K562 (cell line): ENCODE data around the gene PLS1. TPM values are rescaled to one million over a fixed set of nuclear protein-coding genes. Genes with fewer than 3 reads are reported as not detected.

ENCODE experiments used
- CAMTA2 ChIP-seq: fragments of 250-450 bp; sonication (Bioruptor Pico); conservative IDR thresholded peaks from 2 replicates; pipeline ENCODE4 v1.5.1; 2022
- CREB3 ChIP-seq: fragments of 450-650 bp; conservative IDR thresholded peaks from 2 replicates; pipeline ENCODE4 v1.6.1; 2016; ENCODE audit warnings: missing genetic modification characterization, low read depth, mild to moderate bottlenecking, missing compliant biosample characterization, moderate library complexity
- HNRNPLL ChIP-seq: fragments of 200-400 bp; formaldehyde crosslinking; IDR thresholded peaks from 2 replicates; pipeline ENCODE4 v1.6.1; 2017; ENCODE audit warnings: low read length, low read depth, mild to moderate bottlenecking; ENCODE audit not compliant: poor library complexity, severe bottlenecking
- KLF1 ChIP-seq: fragments of 450-650 bp; IDR thresholded peaks from 2 replicates; pipeline ENCODE4 v1.6.1; 2016; ENCODE audit warnings: missing genetic modification characterization, missing compliant biosample characterization
- MAFG ChIP-seq: fragments of 450-650 bp; conservative IDR thresholded peaks from 2 replicates; pipeline ENCODE4 v1.6.1; 2016; ENCODE audit warnings: missing genetic modification characterization, missing compliant biosample characterization
- MYNN ChIP-seq, 2 experiments: sonication (generic); formaldehyde crosslinking in 1 of 2; IDR thresholded peaks; 2 replicates each; pipeline versions ENCODE4 v1.5.0 to v1.6.1; 2016 to 2020; ENCODE audit warnings: antibody characterized with exemption in 1 of 2, missing genetic modification reagents in 1 of 2
- PATZ1 ChIP-seq: fragments of 250-450 bp; sonication (Bioruptor Pico); IDR thresholded peaks from 2 replicates; pipeline ENCODE4 v1.5.0; 2020; ENCODE audit warnings: mild to moderate bottlenecking, borderline replicate concordance
- RBM34 ChIP-seq: fragments of 200-400 bp; formaldehyde crosslinking; IDR thresholded peaks from 2 replicates; pipeline ENCODE4 v1.6.1; 2018; ENCODE audit warnings: low read length, borderline replicate concordance; ENCODE audit not compliant: insufficient read depth
- TEAD2 ChIP-seq: fragments of 450-650 bp; IDR thresholded peaks from 2 replicates; pipeline ENCODE4 v1.6.1; 2016; ENCODE audit warnings: missing genetic modification characterization, control low read depth, missing compliant biosample characterization
- ZNF239 ChIP-seq: fragments of 250-450 bp; sonication (Bioruptor Pico); IDR thresholded peaks from 2 replicates; pipeline ENCODE4 v1.4.0; 2020; ENCODE audit warnings: mild to moderate bottlenecking
- ZNF778 ChIP-seq: fragments of 450-650 bp; formaldehyde crosslinking; IDR thresholded peaks from 2 replicates; pipeline ENCODE4 v1.4.0; 2020; ENCODE audit warnings: mild to moderate bottlenecking, moderate library complexity
- polyA plus RNA-seq, 8 experiments: library from polyadenylated mRNA; depleted of rRNA in 4 of 8; stranded (reverse) in 5 of 8; unstranded in 3 of 8; fragments of >200 nt; fragmentation: Nextera tagmentation in 2 of 8; fragmentation: Illumina TruSeq in 1 of 8; extraction: Ambion mirVana in 2 of 8; extraction: Trizol in 1 of 8; gene quantifications; 2 replicates each; pipeline versions ENCODE4 v1.2.1 to v1.2.3, GENCODE V29; 2011 to 2014; ENCODE audit warnings: inconsistent platforms in 1 of 8, missing spikeins in 1 of 8
- total RNA-seq, 7 experiments: library from RNA; depleted of rRNA in 6 of 7; stranded (reverse); fragments of >200 nt in 6 of 7; fragmentation: Illumina TruSeq in 2 of 7; extraction: Trizol in 2 of 7; gene quantifications; 2 replicates each; pipeline versions ENCODE4 v1.2.1 to v1.2.3, GENCODE V29; 2011 to 2021; ENCODE audit warnings: low replicate concordance in 1 of 7
- TF ChIP-seq, protein P1 (sequence below): fragments of 250-450 bp; sonication (Bioruptor Pico); IDR thresholded peaks from 2 replicates; pipeline ENCODE4 v1.8.0; 2021; ENCODE audit warnings: mild to moderate bottlenecking, moderate library complexity

PLS1 gene
- total and polyA plus RNA-seq, 9 of the 15 experiments (the other 6 are each of a cell fraction or from before 2014, with no cell fraction given): 6.1 to 21.3 (median 13.0) TPM

GRCh38 chr3:142578329-142579223, 17.6 kb upstream of the PLS1 start, which contains the start of gene ATR (continued):
- TF ChIP-seq CREB3 (tag): no peak
- peak; percentile 87 for TF ChIP-seq HNRNPLL
- TF ChIP-seq ZNF778 (CRISPR knock-in tag): no peak
- TF ChIP-seq RBM34: no peak
- TF ChIP-seq MYNN (IDR thresholded peaks at IDR 0.05): peak; percentile 72; the same call in 1 of the 2 replicates
- TF ChIP-seq MYNN (CRISPR knock-in tag; IDR thresholded peaks at IDR 0.05): no peak
- no peak for TF ChIP-seq TEAD2 (tag)
- no peak for TF ChIP-seq CAMTA2 (CRISPR knock-in tag)
- TF ChIP-seq, protein P1, sequence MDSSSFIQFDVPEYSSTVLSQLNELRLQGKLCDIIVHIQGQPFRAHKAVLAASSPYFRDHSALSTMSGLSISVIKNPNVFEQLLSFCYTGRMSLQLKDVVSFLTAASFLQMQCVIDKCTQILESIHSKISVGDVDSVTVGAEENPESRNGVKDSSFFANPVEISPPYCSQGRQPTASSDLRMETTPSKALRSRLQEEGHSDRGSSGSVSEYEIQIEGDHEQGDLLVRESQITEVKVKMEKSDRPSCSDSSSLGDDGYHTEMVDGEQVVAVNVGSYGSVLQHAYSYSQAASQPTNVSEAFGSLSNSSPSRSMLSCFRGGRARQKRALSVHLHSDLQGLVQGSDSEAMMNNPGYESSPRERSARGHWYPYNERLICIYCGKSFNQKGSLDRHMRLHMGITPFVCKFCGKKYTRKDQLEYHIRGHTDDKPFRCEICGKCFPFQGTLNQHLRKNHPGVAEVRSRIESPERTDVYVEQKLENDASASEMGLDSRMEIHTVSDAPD (CRISPR knock-in tag): no peak
- TF ChIP-seq MAFG: no peak
- peak; percentile 75; the same call in 1 of the 2 replicates for TF ChIP-seq KLF1
- no peak for TF ChIP-seq PATZ1
- no peak for TF ChIP-seq ZNF239 (CRISPR knock-in tag)
